HL-60 (cell line): Measurements from ENCODE around the gene FILIP1L.

ENCODE experiments used
- DNase-seq, 2 experiments: peaks; one replicate each; pipeline ENCODE4 v3.0.0-alpha.2; 2010 to 2020; ENCODE audit warnings: low read depth in 1 of 2, low spot score in 1 of 2
- H3K27ac ChIP-seq: fragments of 250-450 bp; sonication (Bioruptor Pico); replicated peaks from 2 replicates; pipeline ENCODE4 v1.5.1; 2020; ENCODE audit warnings: mild to moderate bottlenecking, moderate library complexity
- H3K27me3 ChIP-seq: fragments of 250-450 bp; sonication (Bioruptor Pico); 2 replicates; pipeline ENCODE4 v1.5.1; 2021; ENCODE audit warnings: mild to moderate bottlenecking, moderate library complexity; ENCODE audit not compliant: insufficient read depth, poor library complexity, severe bottlenecking
- H3K4me3 ChIP-seq: replicated peaks from 2 replicates; pipeline ENCODE4 v1.5.1; 2011; ENCODE audit warnings: mild to moderate bottlenecking, control low read depth, low read length; ENCODE audit not compliant: insufficient read depth
- GABPA ChIP-seq: IDR thresholded peaks from 2 replicates; pipeline ENCODE4 v1.6.1; 2012; ENCODE audit warnings: low read depth
- POLR2AphosphoS5 ChIP-seq: IDR thresholded peaks from 2 replicates; pipeline ENCODE4 v1.6.1; 2012; ENCODE audit warnings: low read depth
- SPI1 ChIP-seq: IDR thresholded peaks from 2 replicates; pipeline ENCODE4 v1.6.1; 2012; ENCODE audit warnings: low read depth, mild to moderate bottlenecking, borderline replicate concordance
- TF ChIP-seq, protein P1 (sequence below): IDR thresholded peaks from one replicate; pipeline ENCODE4 v1.5.1; 2011; ENCODE audit warnings: low read length, control low read depth, inconsistent platforms; ENCODE audit not compliant: insufficient read depth
- TF ChIP-seq, protein P2 (sequence below): IDR thresholded peaks from 2 replicates; pipeline ENCODE4 v1.6.1; 2012; ENCODE audit warnings: low read depth; ENCODE audit not compliant: insufficient replicate concordance

Gene FILIP1L

DNA sequence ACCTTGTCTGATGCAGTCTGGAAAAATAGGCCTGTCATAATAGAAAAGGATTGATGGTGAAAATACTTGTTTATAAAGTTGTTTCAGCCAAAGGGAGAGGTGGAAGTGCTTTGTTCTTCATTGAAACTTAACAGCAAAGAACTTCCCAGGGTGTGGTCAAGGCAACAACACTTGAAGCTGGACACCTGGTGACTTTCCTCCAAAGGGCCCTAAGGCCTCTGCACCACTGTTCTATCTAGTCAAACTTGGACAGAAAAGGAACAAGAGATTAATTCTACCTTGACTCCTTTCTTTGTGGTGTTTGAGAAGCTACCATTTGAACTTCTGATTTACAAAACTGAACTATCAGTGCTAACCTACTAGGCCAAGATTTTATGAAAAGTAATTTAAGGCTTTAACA, 194.6 kb downstream of the FILIP1L start:
- TF ChIP-seq, protein P1, sequence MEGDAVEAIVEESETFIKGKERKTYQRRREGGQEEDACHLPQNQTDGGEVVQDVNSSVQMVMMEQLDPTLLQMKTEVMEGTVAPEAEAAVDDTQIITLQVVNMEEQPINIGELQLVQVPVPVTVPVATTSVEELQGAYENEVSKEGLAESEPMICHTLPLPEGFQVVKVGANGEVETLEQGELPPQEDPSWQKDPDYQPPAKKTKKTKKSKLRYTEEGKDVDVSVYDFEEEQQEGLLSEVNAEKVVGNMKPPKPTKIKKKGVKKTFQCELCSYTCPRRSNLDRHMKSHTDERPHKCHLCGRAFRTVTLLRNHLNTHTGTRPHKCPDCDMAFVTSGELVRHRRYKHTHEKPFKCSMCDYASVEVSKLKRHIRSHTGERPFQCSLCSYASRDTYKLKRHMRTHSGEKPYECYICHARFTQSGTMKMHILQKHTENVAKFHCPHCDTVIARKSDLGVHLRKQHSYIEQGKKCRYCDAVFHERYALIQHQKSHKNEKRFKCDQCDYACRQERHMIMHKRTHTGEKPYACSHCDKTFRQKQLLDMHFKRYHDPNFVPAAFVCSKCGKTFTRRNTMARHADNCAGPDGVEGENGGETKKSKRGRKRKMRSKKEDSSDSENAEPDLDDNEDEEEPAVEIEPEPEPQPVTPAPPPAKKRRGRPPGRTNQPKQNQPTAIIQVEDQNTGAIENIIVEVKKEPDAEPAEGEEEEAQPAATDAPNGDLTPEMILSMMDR = no peak
- TF ChIP-seq SPI1 = no peak
- TF ChIP-seq, protein P2, sequence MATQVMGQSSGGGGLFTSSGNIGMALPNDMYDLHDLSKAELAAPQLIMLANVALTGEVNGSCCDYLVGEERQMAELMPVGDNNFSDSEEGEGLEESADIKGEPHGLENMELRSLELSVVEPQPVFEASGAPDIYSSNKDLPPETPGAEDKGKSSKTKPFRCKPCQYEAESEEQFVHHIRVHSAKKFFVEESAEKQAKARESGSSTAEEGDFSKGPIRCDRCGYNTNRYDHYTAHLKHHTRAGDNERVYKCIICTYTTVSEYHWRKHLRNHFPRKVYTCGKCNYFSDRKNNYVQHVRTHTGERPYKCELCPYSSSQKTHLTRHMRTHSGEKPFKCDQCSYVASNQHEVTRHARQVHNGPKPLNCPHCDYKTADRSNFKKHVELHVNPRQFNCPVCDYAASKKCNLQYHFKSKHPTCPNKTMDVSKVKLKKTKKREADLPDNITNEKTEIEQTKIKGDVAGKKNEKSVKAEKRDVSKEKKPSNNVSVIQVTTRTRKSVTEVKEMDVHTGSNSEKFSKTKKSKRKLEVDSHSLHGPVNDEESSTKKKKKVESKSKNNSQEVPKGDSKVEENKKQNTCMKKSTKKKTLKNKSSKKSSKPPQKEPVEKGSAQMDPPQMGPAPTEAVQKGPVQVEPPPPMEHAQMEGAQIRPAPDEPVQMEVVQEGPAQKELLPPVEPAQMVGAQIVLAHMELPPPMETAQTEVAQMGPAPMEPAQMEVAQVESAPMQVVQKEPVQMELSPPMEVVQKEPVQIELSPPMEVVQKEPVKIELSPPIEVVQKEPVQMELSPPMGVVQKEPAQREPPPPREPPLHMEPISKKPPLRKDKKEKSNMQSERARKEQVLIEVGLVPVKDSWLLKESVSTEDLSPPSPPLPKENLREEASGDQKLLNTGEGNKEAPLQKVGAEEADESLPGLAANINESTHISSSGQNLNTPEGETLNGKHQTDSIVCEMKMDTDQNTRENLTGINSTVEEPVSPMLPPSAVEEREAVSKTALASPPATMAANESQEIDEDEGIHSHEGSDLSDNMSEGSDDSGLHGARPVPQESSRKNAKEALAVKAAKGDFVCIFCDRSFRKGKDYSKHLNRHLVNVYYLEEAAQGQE = no peak
- TF ChIP-seq POLR2AphosphoS5 = no peak
- no peak for TF ChIP-seq GABPA
- Histone ChIP-seq H3K27ac (no peak overlapping the region; the same call in 1 of the 2 replicates), H3K27me3 (no peaks in the 10 kb centered on the region), H3K4me3 (no peak overlapping the region)
- DNase-seq = no peak

DNA sequence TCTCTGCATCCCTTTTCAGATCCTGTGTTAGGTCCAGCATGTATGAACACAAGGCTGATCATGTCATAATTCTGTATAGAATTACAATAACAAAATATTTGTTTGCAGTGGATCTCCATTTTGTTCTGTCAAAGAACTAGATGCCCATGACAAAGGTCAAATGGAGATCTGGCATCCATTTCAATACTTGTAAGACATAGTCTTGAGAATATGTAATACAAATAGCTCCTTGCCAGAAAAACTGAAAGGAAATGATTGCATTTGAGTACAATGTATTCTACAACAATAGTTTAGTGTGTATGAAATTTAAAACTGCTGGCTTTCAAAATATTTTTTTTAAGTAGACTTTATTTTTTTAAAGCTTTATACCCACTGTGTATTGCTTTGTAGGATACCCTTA, 195.6 kb downstream of the FILIP1L start:
- H3K4me3 ChIP-seq = no peak overlapping the region

DNA sequence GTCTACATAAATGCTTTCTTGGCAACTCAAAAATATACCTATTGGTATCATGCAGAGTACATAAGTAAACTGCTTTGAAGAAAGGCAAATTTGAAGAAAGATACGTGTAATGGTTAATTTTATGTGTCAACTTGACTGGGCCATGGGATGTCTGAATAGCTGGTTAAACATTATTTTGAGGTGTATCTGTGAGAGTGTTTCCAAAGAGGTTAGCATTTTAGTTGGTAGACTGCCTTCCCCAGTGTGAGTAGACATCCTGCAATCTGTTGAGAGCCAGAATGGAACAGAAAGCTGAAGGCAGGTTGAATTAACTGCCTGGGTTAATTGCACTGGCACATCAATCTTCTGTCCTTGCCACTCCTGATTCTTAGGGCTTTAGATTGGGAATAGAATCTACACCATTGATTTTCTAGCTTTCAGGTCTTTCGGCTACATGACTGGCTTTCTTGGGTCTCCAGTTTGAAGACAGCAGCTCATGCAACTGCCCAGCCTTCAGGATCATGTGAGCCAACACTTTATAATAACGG, 198.3 kb downstream of the FILIP1L start:
- Histone ChIP-seq H3K27ac (no peak overlapping the region), H3K27me3 (no peaks in the 10 kb centered on the region), H3K4me3 (no peak overlapping the region)
- TF ChIP-seq, protein P1 = no peak
- TF ChIP-seq GABPA = no peak
- TF ChIP-seq SPI1 = no peak
- TF ChIP-seq, protein P2 = no peak
- TF ChIP-seq POLR2AphosphoS5 = no peak
- DNase-seq = no peak

More for the DNA sequence above, 195.6 kb downstream of the FILIP1L start:
- TF ChIP-seq, protein P2 = no peak
- TF ChIP-seq, protein P1 = no peak
- no peak for TF ChIP-seq SPI1
- TF ChIP-seq POLR2AphosphoS5 = no peak
- no peak for TF ChIP-seq GABPA
- Histone ChIP-seq H3K27ac (no peak overlapping the region), H3K27me3 (no peaks in the 10 kb centered on the region)
- DNase-seq = no peak
